H1 (cell line): ENCODE measurements around the gene CST6. TPM values are rescaled to one million over a fixed set of nuclear protein-coding genes. Genes with fewer than 3 reads are reported as not detected.
A peak's percentile ranks its signal among the peaks of the same experiment; 100 is the strongest.

ENCODE experiments used
- CTCF ChIA-PET: fragments of 300-600 bp; sonication (Branson Sonifier 250); formaldehyde crosslinking; loops from one replicate; lab custom pipeline; 2021; ENCODE audit not compliant: partially characterized antibody; lab: Charles Lee
- POLR2A ChIA-PET: fragments of 300-600 bp; sonication (Branson Sonifier 250); formaldehyde crosslinking; loops from one replicate; lab custom pipeline; 2021; ENCODE audit warnings: inconsistent platforms; ENCODE audit not compliant: partially characterized antibody; lab: Charles Lee
- DNase-seq, 2 experiments: peaks; one replicate each; pipeline versions ENCODE4 v3.0.0 to v3.0.0-alpha.2; 2010 to 2022; ENCODE audit warnings: low spot score in 2 of 2, low read depth in 1 of 2, mixed read lengths in 1 of 2
- FAIRE-seq: peaks from 2 replicates; lab custom pipeline; 2011; peaks lifted over from hg19 to GRCh38; lab: Jason Lieb, UNC
- H2AFZ ChIP-seq: 2 replicates; pipeline ENCODE4 v1.8.1; 2012; ENCODE audit warnings: low read length, inconsistent platforms
- H2AK5ac ChIP-seq: 2 replicates; pipeline ENCODE4 v1.6.1; 2013; ENCODE audit warnings: low read depth, low read length
- H2BK120ac ChIP-seq: replicated peaks from 2 replicates; pipeline ENCODE3; 2013; ENCODE audit warnings: low read depth, low read length, inconsistent platforms
- H2BK12ac ChIP-seq: 2 replicates; pipeline ENCODE4 v1.6.1; 2013; ENCODE audit warnings: low read depth, low read length
- H2BK15ac ChIP-seq: 2 replicates; pipeline ENCODE4 v1.6.1; 2013; ENCODE audit warnings: low read length
- H2BK20ac ChIP-seq: 2 replicates; pipeline ENCODE4 v1.6.1; 2013; ENCODE audit warnings: low read length
- H2BK5ac ChIP-seq: 2 replicates; pipeline ENCODE4 v1.6.1; 2013; ENCODE audit warnings: low read depth, low read length
- H3K14ac ChIP-seq: 2 replicates; pipeline ENCODE4 v1.6.1; 2013; ENCODE audit warnings: inconsistent platforms; ENCODE audit not compliant: insufficient read length
- H3K18ac ChIP-seq: 2 replicates; pipeline ENCODE4 v1.6.1; 2013; ENCODE audit warnings: low read length; ENCODE audit errors: extremely low read depth
- H3K23ac ChIP-seq: 2 replicates; pipeline ENCODE4 v1.6.1; 2013; ENCODE audit warnings: inconsistent platforms; ENCODE audit not compliant: insufficient read length
- H3K23me2 ChIP-seq: 2 replicates; pipeline ENCODE4 v1.6.1; 2013; ENCODE audit warnings: low read depth, low read length
- H3K27ac ChIP-seq: 2 replicates; pipeline ENCODE4 v1.6.1; 2011; ENCODE audit warnings: low read depth, low read length, inconsistent platforms
- H3K27me3 ChIP-seq, 4 experiments: replicated peaks in 1 of 4; 1 replicate in 1 of 4; 2 replicates in 3 of 4; pipeline versions ENCODE4 v1.6.1 to v1.8.1; 2011 to 2013; ENCODE audit warnings: low read length in 3 of 4, mild to moderate bottlenecking in 3 of 4, inconsistent platforms in 2 of 4, mixed read lengths in 2 of 4, moderate library complexity in 1 of 4; ENCODE audit not compliant: control insufficient read depth in 3 of 4, insufficient read depth in 3 of 4; ENCODE audit errors: extremely low read depth in 1 of 4
- H3K36me3 ChIP-seq, 4 experiments: 2 replicates each; pipeline versions ENCODE4 v1.6.1 to v1.8.1; 2011 to 2013; ENCODE audit warnings: mild to moderate bottlenecking in 4 of 4, low read length in 3 of 4, moderate library complexity in 2 of 4, control low read depth in 1 of 4, inconsistent platforms in 1 of 4; ENCODE audit not compliant: insufficient read depth in 4 of 4, control insufficient read depth in 2 of 4
- H3K4ac ChIP-seq: replicated peaks from 2 replicates; pipeline ENCODE3; 2013; ENCODE audit warnings: low read length, low read depth, mixed read lengths, inconsistent platforms; ENCODE audit not compliant: insufficient read length
- H3K4me1 ChIP-seq, 4 experiments: replicated peaks in 1 of 4; 1 replicate in 1 of 4; 2 replicates in 3 of 4; pipeline versions ENCODE4 v1.6.1 to v1.8.1; 2011 to 2013; ENCODE audit warnings: low read length in 3 of 4, inconsistent platforms in 2 of 4, mixed read lengths in 1 of 4; ENCODE audit not compliant: insufficient read depth in 4 of 4, control insufficient read depth in 3 of 4
- H3K4me2 ChIP-seq, 2 experiments: 2 replicates each; pipeline versions ENCODE4 v1.6.1 to v1.8.1; 2011 to 2013; ENCODE audit warnings: low read depth in 2 of 2, low read length in 2 of 2, control low read depth in 1 of 2, inconsistent platforms in 1 of 2, mild to moderate bottlenecking in 1 of 2; ENCODE audit not compliant: insufficient read depth in 1 of 2
- H3K4me3 ChIP-seq, 4 experiments: fragments of 200-600, 300-600 bp in 1 of 4; sonication (generic), shearing (Covaris generic), sonication (Bioruptor Twin) in 1 of 4; 2 replicates each; pipeline versions ENCODE4 v1.5.1 to v1.8.1; 2011 to 2016; ENCODE audit warnings: low read length in 4 of 4, low read depth in 3 of 4, control low read depth in 2 of 4, inconsistent platforms in 2 of 4, mild to moderate bottlenecking in 2 of 4, mixed read lengths in 1 of 4, moderate library complexity in 1 of 4; ENCODE audit not compliant: insufficient read depth in 2 of 4; ENCODE audit errors: extremely low read depth in 1 of 4
- H3K56ac ChIP-seq: replicated peaks from 2 replicates; pipeline ENCODE3; 2013; ENCODE audit warnings: low read depth, mild to moderate bottlenecking, mixed read lengths, low read length, inconsistent platforms; ENCODE audit not compliant: insufficient read length
- H3K79me1 ChIP-seq: 2 replicates; pipeline ENCODE4 v1.6.1; 2013; ENCODE audit warnings: low read depth, low read length, control low read depth
- H3K79me2 ChIP-seq, 2 experiments: 2 replicates each; pipeline versions ENCODE4 v1.6.1 to v1.8.1; 2012 to 2013; ENCODE audit warnings: low read length in 2 of 2, mild to moderate bottlenecking in 2 of 2, inconsistent platforms in 1 of 2; ENCODE audit not compliant: insufficient read depth in 2 of 2, control insufficient read depth in 1 of 2
- H3K9ac ChIP-seq, 4 experiments: replicated peaks in 1 of 4; 1 replicate in 1 of 4; 2 replicates in 3 of 4; pipeline versions ENCODE4 v1.6.1 to v1.8.1; 2011 to 2013; ENCODE audit warnings: low read depth in 3 of 4, low read length in 3 of 4, control low read depth in 2 of 4, mild to moderate bottlenecking in 2 of 4, moderate library complexity in 2 of 4, inconsistent platforms in 1 of 4; ENCODE audit errors: extremely low read depth in 1 of 4
- H3K9me3 ChIP-seq, 2 experiments: 2 replicates each; pipeline versions ENCODE4 v1.6.1 to v1.8.1; 2012 to 2013; ENCODE audit warnings: mild to moderate bottlenecking in 2 of 2, moderate library complexity in 2 of 2, control low read depth in 1 of 2, inconsistent platforms in 1 of 2, low read depth in 1 of 2, low read length in 1 of 2, mixed read lengths in 1 of 2; ENCODE audit not compliant: insufficient read depth in 2 of 2
- H4K20me1 ChIP-seq, 2 experiments: replicated peaks in 1 of 2; 2 replicates each; pipeline versions ENCODE3 to v1.8.1; 2011 to 2013; ENCODE audit warnings: inconsistent platforms in 2 of 2, low read length in 2 of 2, mild to moderate bottlenecking in 1 of 2; ENCODE audit not compliant: insufficient read depth in 2 of 2, control insufficient read depth in 1 of 2
- H4K5ac ChIP-seq: 2 replicates; pipeline ENCODE4 v1.6.1; 2013; ENCODE audit warnings: low read length, low read depth, mixed read lengths, inconsistent platforms; ENCODE audit not compliant: insufficient read length
- H4K8ac ChIP-seq: 2 replicates; pipeline ENCODE4 v1.8.0; 2013; ENCODE audit warnings: mild to moderate bottlenecking, moderate library complexity, low read length, inconsistent platforms; ENCODE audit not compliant: insufficient read depth; ENCODE audit errors: extremely low read depth
- H4K91ac ChIP-seq: replicated peaks from 2 replicates; pipeline ENCODE3; 2013; ENCODE audit warnings: low read length, mixed read lengths, inconsistent platforms; ENCODE audit not compliant: insufficient read length
- WGBS, 2 experiments: shearing (Covaris generic) in 1 of 2; methylation state at CpG; one replicate each; pipeline versions ENCODE4 v1.1.6 to v1.1.7; 2013 to 2015; ENCODE audit warnings: low lambda C conversion rate in 2 of 2, mixed read lengths in 2 of 2, inconsistent platforms in 1 of 2, low coverage in 1 of 2, missing lambda C conversion rate in 1 of 2; ENCODE audit not compliant: insufficient replicate concordance in 2 of 2, insufficient coverage in 1 of 2, insufficient read length in 1 of 2; ENCODE audit errors: extremely low coverage in 1 of 2, missing lambda C conversion rate in 1 of 2; 5-methylcytosine and 5-hydroxymethylcytosine counted together
- polyA plus RNA-seq, 7 experiments: library from polyadenylated mRNA; depleted of rRNA in 3 of 7; stranded (reverse) in 5 of 7; unstranded in 2 of 7; fragments of >200 nt in 5 of 7; fragments of 200-250 nt in 2 of 7; gene quantifications; 1 replicate in 5 of 7; 2 replicates in 1 of 7; 4 replicates in 1 of 7; pipeline versions ENCODE4 v1.2.1 to v1.2.3, GENCODE V29; 2011 to 2013; ENCODE audit warnings: missing spikeins in 2 of 7, mixed read lengths in 2 of 7
- total RNA-seq: library from RNA; stranded (reverse); fragmentation: NEBNext Ultra II Directional; extraction: Animal tissue kit (Norgen Biotek cat#: 25700); gene quantifications from 2 replicates; pipeline ENCODE4 v1.2.1, GENCODE V29; 2021
- TF ChIP-seq, protein P1 (sequence below): IDR thresholded peaks from 2 replicates; pipeline ENCODE4 v1.6.1; 2012; ENCODE audit warnings: inconsistent platforms

CST6 gene
- total and polyA plus RNA-seq, 2 of the 8 experiments (the other 6 are each of a cell fraction or from before 2014, with no cell fraction given): 1.6 to 7.6 TPM

DNA sequence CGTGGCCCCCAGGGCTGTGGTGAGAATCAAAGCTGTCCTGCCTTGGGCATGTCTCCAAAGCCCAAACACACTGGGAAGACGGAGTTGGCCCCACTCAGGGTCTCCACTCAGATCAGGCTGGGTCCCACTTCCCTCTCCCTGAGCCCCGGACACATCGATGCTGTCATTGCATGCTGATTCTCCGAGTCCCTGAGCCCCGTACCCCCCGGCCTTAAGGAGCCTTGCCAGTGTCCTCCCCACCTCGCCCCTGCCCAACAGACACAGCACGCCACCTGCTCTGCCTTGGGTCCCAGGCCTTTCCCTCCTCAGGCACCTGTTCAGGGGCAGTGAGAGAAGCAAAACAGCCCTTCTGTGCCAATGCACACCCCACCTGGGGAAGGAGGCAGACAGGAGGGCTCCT is 24.5 kb upstream of the CST6 start:
- H2AK5ac ChIP-seq: no peak overlapping the region
- 91% methylated on average over 9 of the region's 9 CpGs; no CpG with 5 or more reads in 1 of the 2 experiments for WGBS, 2 experiments
- H3K4me1 ChIP-seq: no peaks in the 10 kb centered on the region
- no peak overlapping the region for H4K5ac ChIP-seq
- H3K27ac ChIP-seq: no peak overlapping the region; the same call in 1 of the 2 replicates
- no peak overlapping the region for H3K4me3 ChIP-seq
- peaks cover 0 to 1% of the 10 kb centered on the region in 2 experiments for H4K20me1 ChIP-seq
- DNase-seq (no peak), FAIRE-seq (no peak)
- H4K8ac ChIP-seq: no peak overlapping the region
- no peak overlapping the region for H3K18ac ChIP-seq
- H2BK120ac ChIP-seq: no peak overlapping the region
- peak overlapping the region; percentile 6 for H3K4ac ChIP-seq
- ChIA-PET POLR2A (interaction anchor here (2.8 kb wide), 1 partner anchor 11 kb away, joined by 11 read pairs; no protein-coding TSS in a partner anchor), CTCF (interaction anchor here (1.3 to 18.4 kb wide), 6 partner anchors 7 to 136 kb away, joined by 4 to 281 read pairs (median 6); partner anchors contain the start of genes CCDC85B and FIBP)
- no peak overlapping the region for H4K91ac ChIP-seq
- no peak overlapping the region for H3K56ac ChIP-seq
- H2BK12ac ChIP-seq: no peak overlapping the region
- no peak overlapping the region for H3K9ac ChIP-seq
- H3K23ac ChIP-seq: no peak overlapping the region
- no peaks in the 10 kb centered on the region; a peak in 1 of 7 replicates for H3K27me3 ChIP-seq
- H3K4me2 ChIP-seq: no peak overlapping the region
- no peaks in the 10 kb centered on the region for H3K79me1 ChIP-seq
- H3K36me3 ChIP-seq: no peaks in the 10 kb centered on the region
- H3K14ac ChIP-seq: no peak overlapping the region
- H3K9me3 ChIP-seq: no peaks in the 10 kb centered on the region
- no peak overlapping the region for H2BK20ac ChIP-seq
- no peak overlapping the region for H2BK5ac ChIP-seq
- H2AFZ ChIP-seq: no peak overlapping the region
- no peaks in the 10 kb centered on the region for H3K79me2 ChIP-seq
- no peaks in the 10 kb centered on the region for H3K23me2 ChIP-seq
- TF ChIP-seq, protein P1, sequence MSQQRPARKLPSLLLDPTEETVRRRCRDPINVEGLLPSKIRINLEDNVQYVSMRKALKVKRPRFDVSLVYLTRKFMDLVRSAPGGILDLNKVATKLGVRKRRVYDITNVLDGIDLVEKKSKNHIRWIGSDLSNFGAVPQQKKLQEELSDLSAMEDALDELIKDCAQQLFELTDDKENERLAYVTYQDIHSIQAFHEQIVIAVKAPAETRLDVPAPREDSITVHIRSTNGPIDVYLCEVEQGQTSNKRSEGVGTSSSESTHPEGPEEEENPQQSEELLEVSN: no peak
- H2BK15ac ChIP-seq: no peak overlapping the region
